Astrocyte (in vitro differentiated cells and primary cell): Measurements from ENCODE around the gene PON1.

Source experiments
- CTCF ChIP-seq: IDR thresholded peaks from 2 replicates; pipeline ENCODE4 v1.5.1; 2011; ENCODE audit warnings: low read depth, mild to moderate bottlenecking, inconsistent platforms, low read length, moderate library complexity; ENCODE audit not compliant: insufficient read depth
- EZH2 ChIP-seq: IDR thresholded peaks from 2 replicates; pipeline ENCODE4 v1.6.1; 2012; ENCODE audit warnings: mild to moderate bottlenecking, low read length, inconsistent platforms; ENCODE audit not compliant: insufficient read depth

GRCh38 chr7:95267754-95268153, 56.6 kb downstream of the PON1 start:
- TF ChIP-seq CTCF (no peak), EZH2 (no peak)
